ENCODE data around the gene CTCF. TPM values are rescaled to one million over a fixed set of nuclear protein-coding genes. Genes with fewer than 3 reads are reported as not detected.

CTCF gene
- total and polyA plus RNA-seq, 12 donors, result 11.9 to 31.0 (median 23.8) TPM

GRCh38 chr16:67517155-67517445 is 45.2 kb upstream of the CTCF start:
- intact Hi-C loops (cut with DNase I), result no loop called here
- TF ChIP-seq, protein P1, sequence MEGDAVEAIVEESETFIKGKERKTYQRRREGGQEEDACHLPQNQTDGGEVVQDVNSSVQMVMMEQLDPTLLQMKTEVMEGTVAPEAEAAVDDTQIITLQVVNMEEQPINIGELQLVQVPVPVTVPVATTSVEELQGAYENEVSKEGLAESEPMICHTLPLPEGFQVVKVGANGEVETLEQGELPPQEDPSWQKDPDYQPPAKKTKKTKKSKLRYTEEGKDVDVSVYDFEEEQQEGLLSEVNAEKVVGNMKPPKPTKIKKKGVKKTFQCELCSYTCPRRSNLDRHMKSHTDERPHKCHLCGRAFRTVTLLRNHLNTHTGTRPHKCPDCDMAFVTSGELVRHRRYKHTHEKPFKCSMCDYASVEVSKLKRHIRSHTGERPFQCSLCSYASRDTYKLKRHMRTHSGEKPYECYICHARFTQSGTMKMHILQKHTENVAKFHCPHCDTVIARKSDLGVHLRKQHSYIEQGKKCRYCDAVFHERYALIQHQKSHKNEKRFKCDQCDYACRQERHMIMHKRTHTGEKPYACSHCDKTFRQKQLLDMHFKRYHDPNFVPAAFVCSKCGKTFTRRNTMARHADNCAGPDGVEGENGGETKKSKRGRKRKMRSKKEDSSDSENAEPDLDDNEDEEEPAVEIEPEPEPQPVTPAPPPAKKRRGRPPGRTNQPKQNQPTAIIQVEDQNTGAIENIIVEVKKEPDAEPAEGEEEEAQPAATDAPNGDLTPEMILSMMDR (IDR thresholded peaks at IDR 0.05), result no peak
- Histone ChIP-seq H3K27ac (no peak overlapping the region), H3K4me1 (peaks cover 0 to 36% (median 12%) of the 10 kb centered on the region in 9 donors), H3K27me3 (no peaks in the 10 kb centered on the region), H3K4me3 (no peak overlapping the region), H3K36me3 (no peaks in the 10 kb centered on the region), H3K9me3 (no peaks in the 10 kb centered on the region)
- WGBS, 2 donors, result 85 to 91% methylated on average over 3 of the region's 3 CpGs
- ATAC-seq (no peak), DNase-seq (no peak)

DNA sequence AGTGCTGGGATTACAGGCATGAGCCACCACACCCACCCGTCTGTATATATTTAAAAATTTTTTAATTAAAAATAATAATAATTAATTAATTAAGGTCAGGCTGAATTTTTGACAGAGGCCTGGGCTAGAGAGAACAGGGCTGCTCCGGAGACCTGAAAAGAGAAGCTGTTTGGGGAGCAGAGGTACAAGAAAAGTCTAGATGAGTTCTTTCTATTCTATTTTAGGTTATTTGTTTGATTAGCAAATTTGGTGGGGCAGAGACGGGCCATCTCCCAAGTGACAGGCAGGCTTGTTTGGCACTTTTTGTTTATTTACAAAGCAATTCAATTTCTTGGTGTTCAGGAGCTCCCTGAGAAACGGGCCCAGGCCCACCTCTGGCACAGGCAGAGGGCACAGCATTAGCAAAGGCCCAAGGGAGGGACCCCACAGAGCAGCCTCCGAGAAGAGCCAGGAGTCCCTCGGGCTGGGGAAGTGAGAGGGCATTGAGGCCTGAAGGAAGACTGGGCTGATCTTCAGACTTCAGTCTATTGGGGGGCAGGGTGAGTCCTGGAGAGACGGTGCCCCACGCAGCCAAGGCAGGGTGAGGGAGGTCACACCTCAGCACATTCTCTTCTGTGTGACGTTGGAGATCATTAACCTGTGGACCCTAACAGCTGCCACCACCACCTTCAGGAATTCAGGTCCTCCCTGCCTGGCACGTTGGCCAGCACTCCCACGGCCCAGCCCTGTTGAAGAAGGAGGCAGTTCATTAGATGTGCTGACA is 44.5 kb upstream of the CTCF start:
- Histone ChIP-seq H3K36me3 (no peaks in the 10 kb centered on the region), H3K4me1 (peaks cover 0 to 36% (median 12%) of the 10 kb centered on the region in 9 donors), H3K27me3 (no peaks in the 10 kb centered on the region), H3K9me3 (no peaks in the 10 kb centered on the region), H3K4me3 (no peak overlapping the region), H3K27ac (no peak overlapping the region)
- DNase-seq, result no peak
- no peak for ATAC-seq
- WGBS, 2 donors, result 82 to 83% methylated on average over 11 of the region's 11 CpGs
- TF ChIP-seq, protein P1 (IDR thresholded peaks at IDR 0.05), result no peak
- intact Hi-C loops (cut with DNase I), result no loop called here

GRCh38 chr16:67518676-67519075 is 43.6 kb upstream of the CTCF start:
- H3K27ac ChIP-seq, result no peak overlapping the region
- H3K4me3 ChIP-seq, result no peak overlapping the region
- H3K27me3 ChIP-seq, result no peaks in the 10 kb centered on the region
- no peaks in the 10 kb centered on the region for H3K36me3 ChIP-seq
- no peak for ATAC-seq
- intact Hi-C loops (cut with DNase I), result no loop called here
- TF ChIP-seq, protein P1 (IDR thresholded peaks at IDR 0.05), result no peak
- H3K4me1 ChIP-seq, result peaks cover 0 to 36% (median 12%) of the 10 kb centered on the region in 9 donors
- no peak for DNase-seq
- WGBS, 2 donors, result 78 to 83% methylated on average over 8 of the region's 8 CpGs
- H3K9me3 ChIP-seq, result no peaks in the 10 kb centered on the region

DNA sequence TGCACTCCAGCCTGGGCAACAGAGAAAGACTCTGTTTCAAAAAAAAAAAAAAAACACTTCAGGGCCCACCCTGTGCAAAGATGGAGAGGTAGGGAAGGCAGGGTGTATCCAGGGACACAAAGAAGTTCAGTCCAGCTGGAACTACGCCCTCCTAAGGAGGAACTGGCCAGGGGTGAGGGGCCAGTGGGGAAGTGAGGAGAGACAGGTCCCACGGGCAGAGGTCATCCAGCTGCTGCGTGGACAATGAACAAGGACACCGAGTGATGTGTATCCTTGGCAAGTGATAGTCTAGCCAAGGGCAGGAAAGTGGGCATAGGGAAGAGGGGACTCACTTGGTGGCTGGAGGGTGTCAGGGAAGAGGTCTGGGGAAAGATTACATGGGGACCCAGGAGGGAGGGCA is 43.1 kb upstream of the CTCF start:
- H3K27me3 ChIP-seq, result no peaks in the 10 kb centered on the region
- no peak overlapping the region for H3K27ac ChIP-seq
- H3K4me1 ChIP-seq, result peaks cover 0 to 33% (median 12%) of the 10 kb centered on the region in 9 donors
- H3K9me3 ChIP-seq, result no peaks in the 10 kb centered on the region
- TF ChIP-seq, protein P1 (IDR thresholded peaks at IDR 0.05), result no peak
- H3K4me3 ChIP-seq, result no peak overlapping the region
- no peak for DNase-seq
- WGBS, 2 donors, result 62 to 70% methylated on average over 4 of the region's 4 CpGs
- no peak for ATAC-seq
- intact Hi-C loops (cut with DNase I), result no loop called here
- H3K36me3 ChIP-seq, result no peaks in the 10 kb centered on the region
